ENCODE measurements around the gene SPOCD1. TPM values are rescaled to one million over a fixed set of nuclear protein-coding genes. Genes with fewer than 3 reads are reported as not detected.

The SPOCD1 gene
- 0.56 and 0.61 TPM in 2 replicates for total RNA-seq
- long read RNA-seq, partial matches to known transcripts = 0 of 1 reads
- long read RNA-seq, other reads (novel, unspliced or antisense) = 1 of 1 reads

DNA sequence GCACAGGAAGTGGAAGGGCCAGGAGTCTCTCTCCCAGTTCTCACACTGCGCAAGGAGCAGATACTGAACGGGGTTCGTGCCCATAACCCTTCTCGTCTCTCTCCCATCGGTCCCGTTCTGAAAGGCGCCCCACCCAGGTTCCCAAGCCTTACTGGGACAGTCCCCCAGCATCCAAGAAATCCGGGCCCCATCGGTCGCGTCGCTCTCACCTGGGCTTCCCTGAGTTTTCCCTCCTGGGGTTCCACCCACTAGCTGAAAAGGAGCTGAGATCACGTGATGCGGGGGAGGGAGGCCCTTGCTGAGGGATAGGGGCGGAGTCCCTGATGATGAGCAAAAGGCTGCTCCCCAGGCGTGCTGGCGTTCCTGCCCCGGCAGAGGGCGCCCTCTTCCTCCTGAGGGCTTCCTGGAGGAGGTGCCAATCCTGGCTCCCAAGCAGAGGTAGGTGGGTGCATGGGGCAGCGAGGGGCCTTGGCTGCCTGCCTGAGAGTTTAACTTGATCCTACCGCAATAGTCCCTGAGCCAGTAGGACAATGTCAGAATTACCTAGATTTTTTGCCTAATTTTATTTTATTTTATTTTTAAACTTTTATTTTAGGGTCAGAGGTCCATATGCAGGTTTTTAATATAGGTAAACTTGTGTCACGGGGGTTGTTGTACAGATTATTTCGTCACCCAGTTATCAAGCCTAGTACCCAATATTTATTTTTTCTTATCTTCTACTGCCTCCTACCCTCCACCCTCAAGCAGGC is at the start of gene SPOCD1:
Gene SPOCD1 (minus strand): TSS at position 271 of the 749 bp plus-strand sequence. CDS start 689 bp downstream, outside the sequence.
- no peak within 1 kb of the TSS for H3K27ac Mint-ChIP-seq (ENCODE audit: unreplicated experiment)
- H3K36me3 Mint-ChIP-seq (ENCODE audit: low read depth) = no peaks in the 10 kb centered on the region
- TF ChIP-seq, protein P1, sequence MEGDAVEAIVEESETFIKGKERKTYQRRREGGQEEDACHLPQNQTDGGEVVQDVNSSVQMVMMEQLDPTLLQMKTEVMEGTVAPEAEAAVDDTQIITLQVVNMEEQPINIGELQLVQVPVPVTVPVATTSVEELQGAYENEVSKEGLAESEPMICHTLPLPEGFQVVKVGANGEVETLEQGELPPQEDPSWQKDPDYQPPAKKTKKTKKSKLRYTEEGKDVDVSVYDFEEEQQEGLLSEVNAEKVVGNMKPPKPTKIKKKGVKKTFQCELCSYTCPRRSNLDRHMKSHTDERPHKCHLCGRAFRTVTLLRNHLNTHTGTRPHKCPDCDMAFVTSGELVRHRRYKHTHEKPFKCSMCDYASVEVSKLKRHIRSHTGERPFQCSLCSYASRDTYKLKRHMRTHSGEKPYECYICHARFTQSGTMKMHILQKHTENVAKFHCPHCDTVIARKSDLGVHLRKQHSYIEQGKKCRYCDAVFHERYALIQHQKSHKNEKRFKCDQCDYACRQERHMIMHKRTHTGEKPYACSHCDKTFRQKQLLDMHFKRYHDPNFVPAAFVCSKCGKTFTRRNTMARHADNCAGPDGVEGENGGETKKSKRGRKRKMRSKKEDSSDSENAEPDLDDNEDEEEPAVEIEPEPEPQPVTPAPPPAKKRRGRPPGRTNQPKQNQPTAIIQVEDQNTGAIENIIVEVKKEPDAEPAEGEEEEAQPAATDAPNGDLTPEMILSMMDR (conservative IDR thresholded peaks at IDR 0.05) = peak; percentile 90
- peaks cover 4% of the 10 kb centered on the region for H3K4me1 Mint-ChIP-seq
- no peaks in the 10 kb centered on the region for H3K9me3 Mint-ChIP-seq
- peaks cover 5% of the 10 kb centered on the region for H3K27me3 Mint-ChIP-seq (ENCODE audit: low read depth)
- DNase-seq (ENCODE audit: low read depth, low spot score) = peak; percentile 78
- peak within 1 kb of the TSS; percentile 68 for H3K4me3 Mint-ChIP-seq

DNA sequence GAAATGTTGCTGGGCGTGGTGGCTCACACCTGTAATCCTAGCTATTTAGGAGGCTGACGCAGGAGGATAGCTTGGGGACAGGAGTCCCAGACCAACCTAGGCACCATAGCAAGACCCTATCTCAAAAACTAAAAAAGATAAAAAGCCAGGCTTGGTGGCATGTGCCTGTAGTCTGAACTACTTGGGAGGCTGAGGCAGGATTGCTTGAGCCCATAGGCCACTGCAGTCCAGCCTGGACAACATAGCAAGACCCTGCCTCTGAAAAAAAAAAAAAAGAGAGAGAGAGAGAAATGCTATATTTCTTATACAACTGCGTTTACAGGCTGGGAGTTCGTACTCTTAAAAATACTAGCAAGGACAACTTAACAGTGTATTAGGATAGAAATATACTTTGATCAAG is 46.2 kb upstream of the SPOCD1 start:
- Mint-ChIP-seq H3K27ac (ENCODE audit: unreplicated experiment) (no peak overlapping the region), H3K4me1 (no peaks in the 10 kb centered on the region), H3K9me3 (no peaks in the 10 kb centered on the region), H3K27me3 (ENCODE audit: low read depth) (no peaks in the 10 kb centered on the region), H3K4me3 (no peak overlapping the region), H3K36me3 (ENCODE audit: low read depth) (no peaks in the 10 kb centered on the region)
- TF ChIP-seq, protein P1 (conservative IDR thresholded peaks at IDR 0.05) = no peak
- no peak for DNase-seq (ENCODE audit: low read depth, low spot score)

DNA sequence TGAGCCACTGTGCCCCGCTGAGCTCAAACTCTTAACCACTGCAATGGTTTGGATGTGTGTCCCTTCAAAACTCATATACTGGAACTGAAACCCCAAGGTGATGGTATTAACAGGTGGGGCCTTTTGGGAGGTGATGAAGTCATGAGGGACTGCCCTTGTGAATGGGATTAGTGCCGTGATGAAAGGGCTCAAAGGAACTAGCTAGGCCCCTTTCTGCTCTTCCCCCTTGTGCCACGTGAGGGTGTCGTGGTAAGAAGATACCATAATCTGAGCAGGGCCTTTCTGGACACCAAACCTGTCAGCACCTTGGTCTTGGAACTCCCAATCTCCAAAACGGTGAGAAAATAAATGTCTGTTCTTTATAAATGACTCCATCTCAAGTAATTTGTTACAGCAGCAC is 45.5 kb upstream of the SPOCD1 start:
- H3K36me3 Mint-ChIP-seq (ENCODE audit: low read depth) = no peaks in the 10 kb centered on the region
- no peaks in the 10 kb centered on the region for H3K27me3 Mint-ChIP-seq (ENCODE audit: low read depth)
- no peak for DNase-seq (ENCODE audit: low read depth, low spot score)
- no peaks in the 10 kb centered on the region for H3K9me3 Mint-ChIP-seq
- no peaks in the 10 kb centered on the region for H3K4me1 Mint-ChIP-seq
- H3K27ac Mint-ChIP-seq (ENCODE audit: unreplicated experiment) = no peak overlapping the region
- no peak overlapping the region for H3K4me3 Mint-ChIP-seq
- TF ChIP-seq, protein P1 (conservative IDR thresholded peaks at IDR 0.05) = no peak

DNA sequence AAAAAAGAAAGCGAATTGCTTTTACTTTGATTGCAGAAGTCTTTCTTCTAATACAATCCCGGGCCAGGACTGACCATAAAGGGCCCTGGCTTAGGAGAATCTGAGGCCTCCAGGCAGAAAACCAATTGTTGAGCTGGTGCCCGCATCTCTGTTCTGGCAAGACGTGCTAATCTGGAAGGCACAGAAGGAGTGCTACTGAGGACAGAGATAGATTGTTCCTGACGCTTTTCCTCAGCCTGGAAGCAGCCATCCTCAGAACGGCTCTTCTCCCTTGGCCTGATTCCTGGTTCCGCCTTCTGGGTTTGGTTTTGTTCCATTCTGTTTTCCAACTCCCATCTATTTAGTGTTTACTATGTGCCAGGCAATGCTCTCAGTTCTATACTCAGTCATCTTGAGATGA is 44.8 kb upstream of the SPOCD1 start:
- Mint-ChIP-seq H3K4me3 (no peak overlapping the region), H3K27ac (ENCODE audit: unreplicated experiment) (no peak overlapping the region), H3K27me3 (ENCODE audit: low read depth) (no peaks in the 10 kb centered on the region), H3K9me3 (no peaks in the 10 kb centered on the region), H3K4me1 (no peaks in the 10 kb centered on the region), H3K36me3 (ENCODE audit: low read depth) (no peaks in the 10 kb centered on the region)
- TF ChIP-seq, protein P1 (conservative IDR thresholded peaks at IDR 0.05) = no peak
- DNase-seq (ENCODE audit: low read depth, low spot score) = no peak

DNA sequence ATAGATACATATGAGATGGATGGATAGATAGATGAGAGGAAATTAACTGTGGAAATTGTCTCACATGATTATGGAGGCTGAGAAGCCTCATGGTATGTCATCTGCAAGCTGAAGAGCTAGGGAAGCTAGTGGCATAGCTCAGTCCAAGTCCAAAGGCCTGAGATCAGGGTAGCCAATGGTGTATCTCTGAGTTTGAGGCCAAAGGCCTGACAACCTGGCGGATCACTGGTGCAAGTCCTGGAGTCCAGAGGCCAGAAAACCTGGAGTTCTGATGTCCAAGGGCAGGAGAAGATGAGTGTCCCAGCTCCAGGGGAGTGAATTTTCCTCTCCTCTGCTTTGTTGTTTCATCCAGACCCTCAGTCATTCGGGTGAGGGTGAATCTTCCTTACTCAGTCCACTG is 43.9 kb upstream of the SPOCD1 start:
- H3K4me3 Mint-ChIP-seq = no peak overlapping the region
- DNase-seq (ENCODE audit: low read depth, low spot score) = no peak
- H3K9me3 Mint-ChIP-seq = no peaks in the 10 kb centered on the region
- no peaks in the 10 kb centered on the region for H3K36me3 Mint-ChIP-seq (ENCODE audit: low read depth)
- H3K27me3 Mint-ChIP-seq (ENCODE audit: low read depth) = no peaks in the 10 kb centered on the region
- TF ChIP-seq, protein P1 (conservative IDR thresholded peaks at IDR 0.05) = no peak
- H3K27ac Mint-ChIP-seq (ENCODE audit: unreplicated experiment) = no peak overlapping the region
- H3K4me1 Mint-ChIP-seq = no peaks in the 10 kb centered on the region

Measured in neural crest cell (in vitro differentiated cells).